ENCODE data around the gene PTPRN2.

Gene PTPRN2

GRCh38 chr7:158006841-158007696 is 580.6 kb downstream of the PTPRN2 start:
- H3K4me3 ChIP-seq (ENCODE audit: low read depth, low read length) = no peak overlapping the region
- in situ Hi-C loops (cut with HindIII; ENCODE audit: low sequenced_read_pairs) = no loop called here
- DNase-seq (ENCODE audit: low read depth) = no peak
- no peak for TF ChIP-seq CTCF (IDR thresholded peaks at IDR 0.05; ENCODE audit: low read depth, low read length, missing control alignments)

GRCh38 chr7:158005531-158005930 is 582.1 kb downstream of the PTPRN2 start:
- no peak for DNase-seq (ENCODE audit: low read depth)
- H3K4me3 ChIP-seq (ENCODE audit: low read depth, low read length) = no peak overlapping the region
- in situ Hi-C loops (cut with HindIII; ENCODE audit: low sequenced_read_pairs) = no loop called here
- no peak for TF ChIP-seq CTCF (IDR thresholded peaks at IDR 0.05; ENCODE audit: low read depth, low read length, missing control alignments)

GRCh38 chr7:158004123-158004490 is 583.5 kb downstream of the PTPRN2 start:
- no peak for TF ChIP-seq CTCF (IDR thresholded peaks at IDR 0.05; ENCODE audit: low read depth, low read length, missing control alignments)
- in situ Hi-C loops (cut with HindIII; ENCODE audit: low sequenced_read_pairs) = no loop called here
- DNase-seq (ENCODE audit: low read depth) = no peak
- H3K4me3 ChIP-seq (ENCODE audit: low read depth, low read length) = no peak overlapping the region

- no peak for DNase-seq (ENCODE audit: low read depth)
- H3K4me3 ChIP-seq (ENCODE audit: low read depth, low read length) = no peak overlapping the region
- in situ Hi-C loops (cut with HindIII; ENCODE audit: low sequenced_read_pairs) = no loop called here
- TF ChIP-seq CTCF (IDR thresholded peaks at IDR 0.05; ENCODE audit: low read depth, low read length, missing control alignments) = no peak
Observed at GRCh38 chr7:158003441-158004122, 584.0 kb downstream of the PTPRN2 start.

- in situ Hi-C loops (cut with HindIII; ENCODE audit: low sequenced_read_pairs) = no loop called here
- TF ChIP-seq CTCF (IDR thresholded peaks at IDR 0.05; ENCODE audit: low read depth, low read length, missing control alignments) = no peak
Observed at GRCh38 chr7:158002486-158003080, 585.0 kb downstream of the PTPRN2 start.

GRCh38 chr7:158001621-158002320 is 585.9 kb downstream of the PTPRN2 start:
- in situ Hi-C loops (cut with HindIII; ENCODE audit: low sequenced_read_pairs) = no loop called here

More at GRCh38 chr7:158002486-158003080, 585.0 kb downstream of the PTPRN2 start:
- DNase-seq (ENCODE audit: low read depth) = no peak
- no peak overlapping the region for H3K4me3 ChIP-seq (ENCODE audit: low read depth, low read length)

More at GRCh38 chr7:158001621-158002320, 585.9 kb downstream of the PTPRN2 start:
- DNase-seq (ENCODE audit: low read depth) = no peak
- TF ChIP-seq CTCF (IDR thresholded peaks at IDR 0.05; ENCODE audit: low read depth, low read length, missing control alignments) = no peak
- H3K4me3 ChIP-seq (ENCODE audit: low read depth, low read length) = no peak overlapping the region

Measured in astrocyte of the cerebellum (primary cell).